Ishikawa (cell line): ENCODE measurements around the gene TNK2.

Source experiments
- CEBPB ChIP-seq: IDR thresholded peaks from 2 replicates; pipeline ENCODE4 v1.6.1; 2012
- CREB1 ChIP-seq: IDR thresholded peaks from 2 replicates; pipeline ENCODE4 v1.6.1; 2012; ENCODE audit warnings: low read depth
- EGR1 ChIP-seq: IDR thresholded peaks from 2 replicates; pipeline ENCODE4 v1.6.1; 2012
- EP300 ChIP-seq: IDR thresholded peaks from 2 replicates; pipeline ENCODE4 v1.6.1; 2012; ENCODE audit warnings: borderline replicate concordance
- FOXM1 ChIP-seq: IDR thresholded peaks from 2 replicates; pipeline ENCODE4 v1.6.1; 2012; ENCODE audit warnings: low read depth, borderline replicate concordance
- NFIC ChIP-seq: IDR thresholded peaks from 2 replicates; pipeline ENCODE4 v1.6.1; 2012
- RAD21 ChIP-seq: IDR thresholded peaks from 2 replicates; pipeline ENCODE4 v1.6.1; 2012; ENCODE audit warnings: low read depth
- REST ChIP-seq: IDR thresholded peaks from 2 replicates; pipeline ENCODE4 v1.6.1; 2012; ENCODE audit warnings: low read depth, mild to moderate bottlenecking
- TAF1 ChIP-seq: IDR thresholded peaks from 2 replicates; pipeline ENCODE4 v1.6.1; 2012; ENCODE audit warnings: low read depth, mild to moderate bottlenecking
- TCF12 ChIP-seq: IDR thresholded peaks from 2 replicates; pipeline ENCODE4 v1.6.1; 2012; ENCODE audit warnings: low read depth
- TEAD4 ChIP-seq: IDR thresholded peaks from 2 replicates; pipeline ENCODE4 v1.6.1; 2012
- YY1 ChIP-seq: IDR thresholded peaks from 2 replicates; pipeline ENCODE4 v1.6.1; 2012; ENCODE audit warnings: low read depth
- ZBTB7A ChIP-seq: IDR thresholded peaks from 2 replicates; pipeline ENCODE4 v1.6.1; 2012; ENCODE audit warnings: low read depth
- TF ChIP-seq, protein P1 (sequence below): IDR thresholded peaks from 2 replicates; pipeline ENCODE4 v1.6.1; 2012
- TF ChIP-seq, protein P2 (sequence below): IDR thresholded peaks from 2 replicates; pipeline ENCODE4 v1.6.1; 2012

The TNK2 gene

DNA sequence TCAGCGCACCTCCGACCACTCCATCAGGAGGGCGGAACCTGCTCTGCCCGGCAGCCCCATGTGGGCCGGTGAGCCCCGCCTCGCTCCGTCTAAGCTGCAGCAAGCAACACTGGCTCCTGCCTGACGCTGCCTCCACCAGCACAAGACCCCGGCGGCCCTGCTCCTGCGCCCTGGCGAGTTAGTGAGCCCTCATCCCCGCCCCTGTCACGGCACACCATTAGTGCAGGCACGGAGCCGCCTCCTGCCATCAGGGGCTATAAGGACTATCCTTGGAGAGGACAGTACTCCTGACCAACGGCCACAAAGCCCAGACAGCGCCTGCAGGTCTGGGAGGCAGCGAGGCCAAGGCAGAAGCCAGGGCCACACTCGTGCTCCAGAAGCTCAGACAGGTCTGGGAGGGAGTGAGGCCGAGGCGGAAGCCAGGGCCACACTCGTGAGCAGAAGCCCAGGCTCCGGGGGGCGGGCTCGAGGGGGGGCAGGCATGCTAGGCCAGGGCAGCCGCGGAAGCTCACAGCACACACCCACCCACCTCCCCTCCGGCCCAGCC lies 39.4 kb downstream of the TNK2 start:
- TF ChIP-seq YY1: no peak

GRCh38 chr3:195868336-195868865 lies 40.0 kb downstream of the TNK2 start:
- TF ChIP-seq CEBPB: no peak
- no peak for TF ChIP-seq NFIC
- no peak for TF ChIP-seq REST
- TF ChIP-seq TCF12: no peak
- no peak for TF ChIP-seq CREB1
- TF ChIP-seq, protein P1, sequence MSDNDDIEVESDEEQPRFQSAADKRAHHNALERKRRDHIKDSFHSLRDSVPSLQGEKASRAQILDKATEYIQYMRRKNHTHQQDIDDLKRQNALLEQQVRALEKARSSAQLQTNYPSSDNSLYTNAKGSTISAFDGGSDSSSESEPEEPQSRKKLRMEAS: no peak
- no peak for TF ChIP-seq RAD21
- TF ChIP-seq TAF1: no peak
- no peak for TF ChIP-seq YY1
- TF ChIP-seq EP300: no peak
- TF ChIP-seq EGR1: no peak
- no peak for TF ChIP-seq FOXM1
- TF ChIP-seq TEAD4: no peak
- TF ChIP-seq, protein P2, sequence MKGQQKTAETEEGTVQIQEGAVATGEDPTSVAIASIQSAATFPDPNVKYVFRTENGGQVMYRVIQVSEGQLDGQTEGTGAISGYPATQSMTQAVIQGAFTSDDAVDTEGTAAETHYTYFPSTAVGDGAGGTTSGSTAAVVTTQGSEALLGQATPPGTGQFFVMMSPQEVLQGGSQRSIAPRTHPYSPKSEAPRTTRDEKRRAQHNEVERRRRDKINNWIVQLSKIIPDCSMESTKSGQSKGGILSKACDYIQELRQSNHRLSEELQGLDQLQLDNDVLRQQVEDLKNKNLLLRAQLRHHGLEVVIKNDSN: no peak
- no peak for TF ChIP-seq ZBTB7A

DNA sequence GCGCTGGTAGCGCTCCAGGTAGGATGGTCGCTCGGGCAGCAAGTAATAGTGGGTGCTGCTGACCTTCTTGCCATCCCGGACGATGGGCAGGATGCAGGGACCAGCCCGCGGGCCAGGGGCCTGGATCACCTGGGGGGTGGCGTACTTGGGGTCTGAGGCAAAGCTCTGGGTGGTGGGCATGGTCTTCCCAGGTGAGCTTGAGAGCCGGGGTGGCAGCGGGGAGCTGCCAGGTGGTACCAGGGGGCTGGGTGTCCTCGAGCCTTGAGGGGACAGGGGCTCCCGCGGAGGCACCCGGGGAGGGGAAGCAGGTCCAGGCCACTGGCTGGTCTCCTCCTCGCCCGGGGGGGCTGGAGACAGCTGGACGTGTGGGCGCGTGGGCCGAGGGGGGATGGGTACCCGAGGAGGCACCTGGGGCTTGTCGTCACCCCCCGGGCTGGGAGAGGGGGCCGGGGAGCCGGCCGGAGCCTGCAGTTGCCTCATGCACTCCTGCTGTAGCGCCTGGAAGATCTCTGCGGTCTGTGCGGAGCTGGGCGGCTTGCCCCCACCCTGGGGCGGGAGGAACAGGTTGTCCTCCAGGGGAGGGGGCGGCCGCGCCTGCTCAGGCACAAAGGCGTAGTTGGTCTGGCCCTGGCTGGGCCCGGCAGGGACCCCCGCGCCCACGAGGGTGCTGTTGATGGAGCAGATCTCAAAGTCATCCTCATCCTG lies 40.6 kb downstream of the TNK2 start:
- no peak for TF ChIP-seq TEAD4
- no peak for TF ChIP-seq FOXM1
- TF ChIP-seq, protein P1: no peak
- TF ChIP-seq CEBPB: no peak
- no peak for TF ChIP-seq YY1
- no peak for TF ChIP-seq TCF12
- no peak for TF ChIP-seq TAF1
- TF ChIP-seq RAD21: no peak

- TF ChIP-seq FOXM1: no peak
- no peak for TF ChIP-seq TEAD4
- TF ChIP-seq NFIC: no peak
- TF ChIP-seq, protein P1: no peak
These were observed 41.5 kb downstream of the TNK2 start for GRCh38 chr3:195866686-195867511.

DNA sequence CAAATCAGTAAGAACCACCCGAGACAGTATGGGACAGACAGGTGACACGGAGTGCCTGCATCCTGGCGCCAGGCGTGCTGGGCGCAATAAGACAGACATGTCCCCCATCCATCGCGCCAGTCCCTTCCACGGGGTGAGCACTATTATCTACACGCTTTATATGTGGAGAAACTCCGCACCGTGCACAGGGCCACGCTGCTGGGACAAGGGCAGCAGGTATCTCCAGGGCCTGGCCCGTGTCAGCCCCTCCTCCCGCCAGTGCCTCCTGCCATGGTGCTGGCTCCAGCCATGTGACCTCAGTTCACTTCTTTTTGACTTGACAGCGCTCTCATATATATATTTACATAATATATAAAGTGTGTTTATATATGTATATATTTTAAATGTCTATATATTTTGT lies 42.6 kb downstream of the TNK2 start:
- TF ChIP-seq YY1 (no peak), EP300 (no peak), EGR1 (no peak), CEBPB (no peak), ZBTB7A (no peak), TCF12 (no peak), REST (no peak), FOXM1 (no peak), RAD21 (no peak), CREB1 (no peak), TAF1 (no peak), TEAD4 (no peak), NFIC (no peak)
- TF ChIP-seq, protein P1: no peak
- TF ChIP-seq, protein P2: no peak
